Parathyroid adenoma (tissue), 2 donors: ENCODE measurements around the gene XRCC4.

ENCODE experiments used
- H2AFZ ChIP-seq: fragments of 300-600 bp; sonication (generic); one replicate; pipeline ENCODE4 v1.7.0; 2017; ENCODE audit warnings: antibody characterized with exemption, mild to moderate bottlenecking
- H3K27ac ChIP-seq: fragments of 300-600 bp; sonication (generic); one replicate; pipeline ENCODE4 v1.7.0; 2017
- H3K27me3 ChIP-seq: fragments of 300-600 bp; sonication (generic); one replicate; pipeline ENCODE4 v1.7.0; 2017; ENCODE audit warnings: low read length; ENCODE audit not compliant: control insufficient read depth, insufficient read depth
- H3K36me3 ChIP-seq: fragments of 300-600 bp; sonication (generic); one replicate; pipeline ENCODE4 v1.7.0; 2017; ENCODE audit warnings: low read length; ENCODE audit not compliant: control insufficient read depth, insufficient read depth
- H3K4me1 ChIP-seq: fragments of 300-600 bp; sonication (generic); one replicate; pipeline ENCODE4 v1.7.0; 2017; ENCODE audit warnings: control low read depth
- H3K4me2 ChIP-seq: fragments of 300-600 bp; sonication (generic); one replicate; pipeline ENCODE4 v1.7.0; 2017; ENCODE audit warnings: low read length
- H3K4me3 ChIP-seq: fragments of 300-600 bp; sonication (generic); one replicate; pipeline ENCODE4 v1.7.0; 2017; ENCODE audit warnings: low read depth, low read length
- H3K79me2 ChIP-seq: fragments of 300-600 bp; sonication (generic); one replicate; pipeline ENCODE4 v1.7.0; 2017; ENCODE audit warnings: control low read depth
- H3K9ac ChIP-seq: fragments of 300-600 bp; sonication (generic); one replicate; pipeline ENCODE4 v1.7.0; 2017; ENCODE audit warnings: mild to moderate bottlenecking
- H3K9me3 ChIP-seq: fragments of 300-600 bp; sonication (generic); one replicate; pipeline ENCODE4 v1.7.0; 2017; ENCODE audit warnings: low read length; ENCODE audit not compliant: control insufficient read depth
- CTCF ChIP-seq: fragments of 300-600 bp; sonication (generic); IDR thresholded peaks from one replicate; pipeline ENCODE4 v1.7.0; 2017; ENCODE audit warnings: antibody characterized with exemption, mild to moderate bottlenecking
- donor health status: primary hyperparathyroidism.

XRCC4 gene

GRCh38 chr5:83069096-83069799 lies 8.1 kb upstream of the XRCC4 start:
- no peak for TF ChIP-seq CTCF
- no peak overlapping the region for H3K27ac ChIP-seq
- H3K4me3 ChIP-seq, result no peak overlapping the region
- no peak overlapping the region for H3K9ac ChIP-seq
- H3K79me2 ChIP-seq, result peaks cover 30% of the 10 kb centered on the region
- no peak overlapping the region for H3K4me2 ChIP-seq
- no peaks in the 10 kb centered on the region for H3K9me3 ChIP-seq
- H3K36me3 ChIP-seq, result no peaks in the 10 kb centered on the region
- H3K27me3 ChIP-seq, result no peaks in the 10 kb centered on the region
- no peaks in the 10 kb centered on the region for H3K4me1 ChIP-seq
- no peak overlapping the region for H2AFZ ChIP-seq

- Histone ChIP-seq H3K27me3 (no peaks in the 10 kb centered on the region), H3K9me3 (no peaks in the 10 kb centered on the region), H3K9ac (no peak overlapping the region), H3K27ac (no peak overlapping the region), H3K4me2 (peak overlapping the region; percentile 28), H2AFZ (no peak overlapping the region), H3K4me1 (no peaks in the 10 kb centered on the region), H3K4me3 (no peak overlapping the region), H3K79me2 (peaks cover 42% of the 10 kb centered on the region), H3K36me3 (no peaks in the 10 kb centered on the region)
- no peak for TF ChIP-seq CTCF
Observed at GRCh38 chr5:83071286-83072051, 5.9 kb upstream of the XRCC4 start.

GRCh38 chr5:83072966-83073365 lies 4.4 kb upstream of the XRCC4 start:
- H2AFZ ChIP-seq, result no peak overlapping the region
- H3K9ac ChIP-seq, result no peak overlapping the region
- H3K9me3 ChIP-seq, result no peaks in the 10 kb centered on the region
- no peak overlapping the region for H3K4me3 ChIP-seq
- H3K27ac ChIP-seq, result no peak overlapping the region
- no peaks in the 10 kb centered on the region for H3K36me3 ChIP-seq
- no peak overlapping the region for H3K4me2 ChIP-seq
- H3K4me1 ChIP-seq, result no peaks in the 10 kb centered on the region
- peaks cover 46% of the 10 kb centered on the region for H3K79me2 ChIP-seq
- H3K27me3 ChIP-seq, result no peaks in the 10 kb centered on the region
- no peak for TF ChIP-seq CTCF

GRCh38 chr5:83077662-83078261 lies 415 bp downstream of the XRCC4 start:
- peaks cover 32% of the 10 kb centered on the region for H3K79me2 ChIP-seq
- H3K4me2 ChIP-seq, result peak overlapping the region; percentile 70
- no peaks in the 10 kb centered on the region for H3K4me1 ChIP-seq
- no peaks in the 10 kb centered on the region for H3K27me3 ChIP-seq
- TF ChIP-seq CTCF, result no peak
- no peaks in the 10 kb centered on the region for H3K36me3 ChIP-seq
- peak overlapping the region; percentile 60 for H3K27ac ChIP-seq
- peak overlapping the region; percentile 91 for H3K4me3 ChIP-seq
- H3K9ac ChIP-seq, result no peak overlapping the region
- peak overlapping the region; percentile 98 for H2AFZ ChIP-seq
- H3K9me3 ChIP-seq, result no peaks in the 10 kb centered on the region
